Endometrial microvascular endothelial cells (primary cell): ENCODE data around the gene LDLRAD4. TPM values are rescaled to one million over a fixed set of nuclear protein-coding genes. Genes with fewer than 3 reads are reported as not detected.

Experiments
- in situ Hi-C: cut with HindIII; loops from 2 replicates; pipeline ENCODE4 v1.10.0; 2017; ENCODE audit warnings: low sequenced_read_pairs, low pct_unique_long_range_greater_than_20kb; ENCODE audit errors: inconsistent ontology term
- total RNA-seq: library from RNA; depleted of rRNA; stranded (reverse); fragments of >200 nt; gene quantifications from one replicate; pipeline ENCODE4 v1.2.3, GENCODE V29; 2015; ENCODE audit errors: inconsistent ontology term

Gene LDLRAD4
- total RNA-seq, 1 donor from 2014 or later = 0.93 TPM

DNA sequence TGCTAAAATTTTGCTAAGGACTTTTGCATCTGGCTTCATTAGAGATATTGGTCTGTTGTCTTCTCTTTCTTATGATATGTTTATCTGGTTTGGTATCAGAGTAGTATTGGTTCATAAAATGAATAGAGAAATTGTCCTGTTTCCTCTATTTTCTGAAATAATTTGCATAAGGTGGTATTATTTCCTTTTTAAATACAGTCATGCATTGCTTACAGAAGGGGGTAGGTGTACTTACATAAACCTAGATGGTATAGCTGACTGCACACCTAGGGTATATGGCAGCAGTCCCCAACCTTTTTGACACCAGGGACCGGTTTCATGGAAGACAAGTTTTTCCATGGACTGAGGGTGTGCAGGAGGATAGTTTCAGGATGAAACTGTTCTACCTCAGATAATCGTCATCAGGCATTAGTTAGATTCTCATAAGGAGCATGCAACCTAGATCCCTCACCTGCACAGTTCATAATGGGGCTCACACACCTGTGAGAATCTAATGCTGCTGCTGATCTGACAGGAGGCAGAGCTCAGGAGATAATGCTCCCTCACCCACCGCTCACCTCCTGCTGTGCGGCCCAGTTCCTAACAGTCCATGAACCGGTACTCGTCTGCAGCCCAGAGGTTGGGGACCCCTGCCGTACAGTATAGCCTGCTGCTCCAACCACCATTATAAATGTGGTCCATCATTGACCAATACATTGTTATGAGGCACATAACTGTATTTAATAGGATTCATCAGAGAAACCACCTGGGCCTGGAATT lies 318.6 kb downstream of the LDLRAD4 start:
- in situ Hi-C loops = no loop called here

- in situ Hi-C loops = no loop called here
Measured at GRCh38 chr18:13538630-13539029, 320.1 kb downstream of the LDLRAD4 start.

- in situ Hi-C loops = no loop called here
Measured at GRCh38 chr18:13539050-13539449, 320.5 kb downstream of the LDLRAD4 start.

GRCh38 chr18:13539843-13540476 lies 321.4 kb downstream of the LDLRAD4 start:
- in situ Hi-C loops = no loop called here

GRCh38 chr18:13540477-13541182 lies 322.1 kb downstream of the LDLRAD4 start:
- in situ Hi-C loops = no loop called here

- in situ Hi-C loops = no loop called here
Measured at GRCh38 chr18:13541621-13542519, 323.3 kb downstream of the LDLRAD4 start.

DNA sequence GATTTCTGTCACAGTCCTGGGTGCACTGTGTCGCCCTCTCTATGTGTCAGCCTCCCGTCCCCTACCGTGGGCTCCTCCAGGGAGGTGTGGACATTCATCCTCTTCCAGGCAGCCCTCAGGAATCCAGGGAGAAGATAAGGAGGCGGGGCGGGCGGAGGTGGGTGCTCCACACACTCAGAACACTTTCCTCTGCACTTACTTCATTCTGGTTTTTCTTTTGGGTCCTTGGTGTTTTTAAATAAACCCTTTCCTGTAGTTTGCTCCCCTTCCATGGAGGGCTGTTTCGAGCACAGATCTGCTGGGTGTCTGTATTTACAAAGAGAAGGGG lies 323.9 kb downstream of the LDLRAD4 start:
- in situ Hi-C loops = no loop called here

GRCh38 chr18:13543144-13543543 lies 324.6 kb downstream of the LDLRAD4 start:
- in situ Hi-C loops = no loop called here

- in situ Hi-C loops = no loop called here
Measured at GRCh38 chr18:13543811-13544732, 325.5 kb downstream of the LDLRAD4 start.

DNA sequence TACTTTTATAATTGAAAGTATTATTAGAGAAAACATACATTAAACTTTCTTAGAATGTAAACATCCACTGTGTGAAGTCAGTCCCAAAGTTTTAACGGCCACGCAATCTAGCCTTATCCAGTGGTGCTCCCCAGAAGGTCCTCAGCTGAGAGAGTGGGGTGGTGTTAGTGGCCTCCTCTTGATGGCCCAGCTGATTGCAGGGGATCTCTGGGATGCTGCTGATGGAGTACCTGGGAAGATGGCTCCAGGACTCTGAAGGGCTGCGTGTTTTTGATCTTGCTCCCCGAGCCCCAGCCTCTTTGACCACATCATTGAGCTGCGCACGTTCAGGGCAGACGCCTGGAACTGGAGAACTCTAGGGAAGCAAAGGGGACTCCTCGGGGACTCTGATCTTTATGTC lies 326.4 kb downstream of the LDLRAD4 start:
- in situ Hi-C loops = no loop called here

GRCh38 chr18:13545514-13545913 lies 327.0 kb downstream of the LDLRAD4 start:
- in situ Hi-C loops = no loop called here

- in situ Hi-C loops = no loop called here
Measured at GRCh38 chr18:13545955-13546354, 327.4 kb downstream of the LDLRAD4 start.

DNA sequence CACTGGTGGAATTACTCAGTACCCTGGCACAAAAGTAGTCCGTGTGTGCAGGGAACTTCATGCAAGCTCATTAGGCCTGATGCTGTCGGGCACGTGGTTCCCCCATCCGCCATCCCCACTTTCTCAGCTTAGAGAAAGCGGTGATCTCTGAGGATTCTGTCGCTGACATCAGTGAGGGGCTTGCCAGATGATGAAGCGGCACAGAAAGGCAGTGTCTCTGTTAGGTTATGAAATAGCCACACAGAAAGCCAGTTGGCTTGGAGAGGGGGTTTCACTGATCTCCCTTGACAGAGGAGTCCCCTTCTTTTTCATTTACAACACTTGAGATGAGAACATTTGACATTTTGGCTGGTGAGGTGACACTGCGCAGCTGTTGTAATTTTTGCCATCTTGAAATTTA lies 328.1 kb downstream of the LDLRAD4 start:
- in situ Hi-C loops = no loop called here

- in situ Hi-C loops = no loop called here
Measured at GRCh38 chr18:13547347-13547746, 328.8 kb downstream of the LDLRAD4 start.

DNA sequence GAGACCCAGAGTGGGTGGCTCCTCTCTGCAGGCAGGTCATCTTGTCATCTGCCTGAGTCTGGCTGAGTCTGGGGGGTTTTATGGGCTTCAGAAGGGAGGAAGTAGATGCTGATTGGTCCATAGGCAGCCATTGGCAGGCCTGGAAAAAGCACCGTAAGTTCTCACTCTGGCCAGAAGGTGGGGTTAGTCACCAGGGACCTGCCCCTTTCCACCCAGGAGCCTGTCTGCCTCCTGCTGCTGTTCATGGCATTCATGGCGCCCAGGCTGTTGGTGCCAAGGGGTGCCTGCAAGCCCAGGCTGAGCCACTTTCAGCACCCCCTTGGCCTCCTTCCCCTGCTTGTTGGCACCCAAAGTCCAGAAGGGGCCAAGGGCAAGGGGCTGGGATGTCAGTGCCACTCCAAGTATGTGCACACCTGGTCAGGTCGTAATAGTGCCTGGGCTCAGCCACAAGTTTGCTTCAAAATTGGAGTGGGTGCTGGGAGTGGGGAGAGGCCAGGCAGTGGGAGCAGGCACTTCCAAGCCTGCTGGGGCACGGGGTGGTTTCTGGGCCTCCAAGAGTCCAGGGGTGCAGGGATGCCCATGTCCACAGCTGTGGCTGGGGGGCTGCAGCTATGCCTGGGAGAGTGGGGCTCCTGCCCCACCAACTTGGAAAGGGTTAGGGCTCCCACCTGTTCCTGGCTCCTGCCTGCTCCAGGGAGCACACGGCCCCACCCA lies 329.7 kb downstream of the LDLRAD4 start:
- in situ Hi-C loops = no loop called here

DNA sequence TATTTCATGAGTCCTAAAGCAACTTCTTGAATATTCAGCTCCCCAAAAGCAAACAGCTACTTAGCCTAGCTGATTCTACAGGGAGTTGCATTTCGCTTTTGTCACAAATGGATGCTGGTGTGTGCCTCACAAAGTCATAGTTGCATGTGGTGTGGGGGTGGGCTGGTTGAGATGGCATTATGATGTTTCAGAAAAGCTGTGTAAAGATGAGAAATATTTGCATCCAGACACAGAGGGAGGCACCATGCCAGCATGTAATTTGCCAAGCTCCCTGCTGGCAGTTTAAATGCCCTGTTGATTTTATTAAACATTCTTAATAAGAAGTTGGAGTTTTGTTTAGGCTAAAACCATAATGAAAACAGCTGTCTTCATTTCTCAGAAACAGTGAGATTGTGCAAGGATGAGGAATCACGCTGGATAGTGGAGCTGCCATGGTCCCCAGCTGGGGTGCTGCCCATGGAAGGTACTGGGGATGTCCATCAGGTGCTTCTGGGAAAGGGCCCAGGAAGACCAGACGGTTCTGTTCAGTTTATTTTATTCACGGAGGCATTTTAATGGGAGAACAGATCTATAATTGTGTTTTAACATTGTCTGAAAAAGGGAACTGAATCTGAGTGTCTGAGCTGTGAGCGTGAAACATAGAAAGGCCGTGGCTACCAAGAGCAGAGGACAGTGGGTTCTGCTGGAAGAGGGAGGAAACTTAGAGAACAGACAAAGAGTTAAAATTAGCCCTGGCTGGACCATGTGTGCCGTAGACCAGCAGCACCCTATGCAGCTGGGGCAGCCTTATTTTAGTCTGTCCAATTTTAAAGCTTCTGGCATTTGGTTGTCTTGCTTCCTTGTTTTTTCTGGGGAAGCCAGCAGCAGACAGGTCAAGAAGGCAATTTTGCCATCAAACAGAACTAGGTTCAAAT lies 330.7 kb downstream of the LDLRAD4 start:
- in situ Hi-C loops = no loop called here

- in situ Hi-C loops = no loop called here
Measured at GRCh38 chr18:13549880-13550232, 331.3 kb downstream of the LDLRAD4 start.
